Adrenal gland (tissue), 12 donors: ENCODE measurements around the gene RALGPS1. TPM values are rescaled to one million over a fixed set of nuclear protein-coding genes. Genes with fewer than 3 reads are reported as not detected.

Source experiments
- DNase-seq, 7 donors: peaks; one replicate each; pipeline ENCODE4 v3.0.0-alpha.2; 2019 to 2020
- H3K27ac ChIP-seq, 5 donors: fragments of 200-600 bp; sonication (generic) in 4 of 5; 1 replicate in 3 of 5; 2 replicates in 2 of 5; pipeline versions ENCODE4 v1.5.1 to v1.8.0; 2016 to 2020; ENCODE audit warnings: mild to moderate bottlenecking in 1 of 5
- H3K27me3 ChIP-seq: fragments of 200-600 bp; 2 replicates; pipeline ENCODE4 v1.8.0; 2021
- H3K36me3 ChIP-seq, 2 donors: fragments of 200-600 bp; replicated peaks in 1 of 2; 1 replicate in 1 of 2; 2 replicates in 1 of 2; pipeline versions ENCODE4 v1.5.1 to v1.8.0; 2018 to 2022
- H3K4me1 ChIP-seq, 2 donors: fragments of 200-600 bp; replicated peaks in 1 of 2; 1 replicate in 1 of 2; 2 replicates in 1 of 2; pipeline versions ENCODE4 v1.5.1 to v1.8.0; 2018 to 2021
- H3K4me3 ChIP-seq, 4 donors: fragments of 200-600 bp; sonication (generic) in 3 of 4; one replicate each; pipeline ENCODE4 v1.5.1; 2016 to 2018
- H3K9me3 ChIP-seq, 3 donors: fragments of 200-600 bp; sonication (generic) in 1 of 3; replicated peaks in 1 of 3; 1 replicate in 2 of 3; 2 replicates in 1 of 3; pipeline versions ENCODE4 v1.5.1 to v1.8.0; 2016 to 2021
- CTCF ChIP-seq, 6 experiments: fragments of 450-650 bp in 4 of 6; fragments of 200-600 bp in 2 of 6; sonication (generic) in 1 of 6; IDR thresholded peaks; 1 replicate in 5 of 6; 2 replicates in 1 of 6; pipeline versions ENCODE4 v1.5.1 to v1.8.0; 2016 to 2021; ENCODE audit warnings: antibody characterized with exemption in 6 of 6, mild to moderate bottlenecking in 2 of 6, moderate library complexity in 1 of 6
- POLR2A ChIP-seq, 2 donors: fragments of 450-650 bp; IDR thresholded peaks; one replicate each; pipeline ENCODE4 v1.6.1; 2017; ENCODE audit warnings: antibody characterized with exemption in 2 of 2, mild to moderate bottlenecking in 2 of 2, moderate library complexity in 1 of 2
- WGBS, 4 donors: extraction: QIAGEN DNeasy Blood & Tissue Kit in 2 of 4; methylation state at CpG; one replicate each; pipeline versions ENCODE4 v1.1.5 to v1.1.7; 2013 to 2017; 5-methylcytosine and 5-hydroxymethylcytosine counted together
- intact Hi-C, 2 donors: fragments of 100-400 bp; cut with DNase I; formaldehyde crosslinking; loops; one replicate each; pipeline versions ENCODE4 v1.14.1 to v1.15.0; 2022 to 2023
- polyA plus RNA-seq, 3 donors: library from polyadenylated mRNA; stranded (reverse); fragments of 200-250 nt in 2 of 3; fragments of 350-450 nt in 1 of 3; fragmentation: Illumina TruSeq in 1 of 3; extraction: RNeasy Lipid Tissue Mini Kit (QIAGEN cat#74804) in 1 of 3; gene quantifications; one replicate each; pipeline ENCODE4 v1.2.3, GENCODE V29; 2013 to 2014
- total RNA-seq, 9 donors: library from RNA; depleted of rRNA in 4 of 9; stranded (reverse); fragments of >200 nt in 4 of 9; fragments of 120-200 nt in 1 of 9; fragmentation: NEBNext Ultra II Directional in 1 of 9; extraction: Animal tissue kit (Norgen Biotek cat#: 25700) in 1 of 9; gene quantifications; one replicate each; pipeline versions ENCODE4 v1.1.0 to v1.2.4, GENCODE V29; 2013 to 2023
- donor health status: healthy with polysubstance abuse.
- donor health status: Bipolar disorder and iron deficiency.
- donor health status: DM: yes; HTN: yes; CAD: no.
- donor health status: DM: no; HTN: no; CAD: no.
- donor health status: DM: no; HTN: no; CAD: no.
- donor health status: DM: yes; HTN: yes; CAD: no.

RALGPS1 gene
- total and polyA plus RNA-seq, 12 donors = 2.8 to 9.9 (median 5.1) TPM

- TF ChIP-seq POLR2A (IDR thresholded peaks at IDR 0.05) (peak in 1 of 2 donors; percentile 62), CTCF (IDR thresholded peaks at IDR 0.05) (peak in 3 of 6 experiments; percentile 16 to 47 (median 41))
- H3K36me3 ChIP-seq = no peaks in the 10 kb centered on the region
- intact Hi-C loops = no loop called here
- H3K27me3 ChIP-seq = no peaks in the 10 kb centered on the region
- peaks cover 0 to 15% of the 10 kb centered on the region in 2 donors for H3K4me1 ChIP-seq
- DNase-seq = peak; percentile 96 to 98 (median 97)
- WGBS, 4 donors = 1% methylated on average over 37 to 56 of the region's 56 CpGs
- no peaks in the 10 kb centered on the region for H3K9me3 ChIP-seq
- peak overlapping the region in 2 of 4 donors; percentile 2 to 82 for H3K4me3 ChIP-seq
- H3K27ac ChIP-seq = peak overlapping the region; percentile 42 to 92 (median 50)
Measured at GRCh38 chr9:127224178-127224882, 309.7 kb downstream of the RALGPS1 start.

- DNase-seq = peak; percentile 97 to 98 (median 98)
- H3K27ac ChIP-seq = peak overlapping the region in 3 of 5 donors; percentile 48 to 92 (median 79)
- TF ChIP-seq CTCF (IDR thresholded peaks at IDR 0.05) = no peak
- peak in 1 of 2 donors; percentile 13 for TF ChIP-seq POLR2A (IDR thresholded peaks at IDR 0.05)
- peaks cover 0 to 7% of the 10 kb centered on the region in 2 donors for H3K4me1 ChIP-seq
- no peaks in the 10 kb centered on the region for H3K36me3 ChIP-seq
- WGBS, 4 donors = 0 to 2% (median 1%) methylated on average over 28 to 103 of the region's 106 CpGs; no CpG with 5 or more reads in 1 of the 4 donors
- no peaks in the 10 kb centered on the region for H3K9me3 ChIP-seq
- intact Hi-C loops = no loop called here
- H3K4me3 ChIP-seq = peak overlapping the region in 3 of 4 donors; percentile 36 to 82 (median 53)
- H3K27me3 ChIP-seq = no peaks in the 10 kb centered on the region
Measured at GRCh38 chr9:127224883-127225739, 310.5 kb downstream of the RALGPS1 start.

- intact Hi-C loops = no loop called here
- 29 to 73% (median 43%) methylated on average over 18 to 42 of the region's 42 CpGs for whole genome bisulfite sequencing, 4 donors
- peak in 6 of 7 donors; percentile 48 to 69 (median 56) for DNase-seq
- TF ChIP-seq POLR2A (IDR thresholded peaks at IDR 0.05) = no peak
- no peak for TF ChIP-seq CTCF (IDR thresholded peaks at IDR 0.05)
- no peaks in the 10 kb centered on the region for H3K36me3 ChIP-seq
- H3K4me3 ChIP-seq = peak overlapping the region in 2 of 4 donors; percentile 53 to 82
- H3K4me1 ChIP-seq = peaks cover 0 to 6% of the 10 kb centered on the region in 2 donors
- H3K27ac ChIP-seq = peak overlapping the region in 3 of 5 donors; percentile 43 to 92 (median 67)
- H3K27me3 ChIP-seq = no peaks in the 10 kb centered on the region
- H3K9me3 ChIP-seq = no peaks in the 10 kb centered on the region
Measured at GRCh38 chr9:127225801-127226625, 311.4 kb downstream of the RALGPS1 start.
